Measurements from ENCODE around the gene UPP1.

DNA sequence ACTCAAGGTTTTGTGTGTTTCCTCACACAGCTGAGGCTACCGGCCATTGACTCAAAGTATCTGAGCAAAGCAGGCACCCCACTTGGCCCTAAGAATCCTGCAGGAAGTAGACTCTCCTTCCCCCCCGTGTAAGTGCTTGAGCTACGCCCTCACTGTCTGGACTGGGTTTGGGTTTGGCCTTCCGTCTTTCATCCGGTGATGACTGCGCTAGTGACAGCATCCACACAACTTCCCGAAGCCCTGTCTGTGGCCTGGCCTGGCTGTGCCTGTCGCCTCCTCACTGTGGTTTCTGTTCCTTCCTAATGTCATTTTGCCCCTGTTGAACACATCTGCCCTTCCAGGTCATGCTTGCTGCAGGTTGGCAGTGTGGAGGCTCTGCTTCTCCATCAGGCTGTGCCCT, 39.2 kb upstream of the UPP1 start:
- TF ChIP-seq POLR2A (IDR thresholded peaks at IDR 0.05) (no peak), POLR2AphosphoS5 (IDR thresholded peaks at IDR 0.05; ENCODE audit: insufficient read depth in 1 of 2, low read depth in 1 of 2) (no peak)
- TF ChIP-seq, protein P1, sequence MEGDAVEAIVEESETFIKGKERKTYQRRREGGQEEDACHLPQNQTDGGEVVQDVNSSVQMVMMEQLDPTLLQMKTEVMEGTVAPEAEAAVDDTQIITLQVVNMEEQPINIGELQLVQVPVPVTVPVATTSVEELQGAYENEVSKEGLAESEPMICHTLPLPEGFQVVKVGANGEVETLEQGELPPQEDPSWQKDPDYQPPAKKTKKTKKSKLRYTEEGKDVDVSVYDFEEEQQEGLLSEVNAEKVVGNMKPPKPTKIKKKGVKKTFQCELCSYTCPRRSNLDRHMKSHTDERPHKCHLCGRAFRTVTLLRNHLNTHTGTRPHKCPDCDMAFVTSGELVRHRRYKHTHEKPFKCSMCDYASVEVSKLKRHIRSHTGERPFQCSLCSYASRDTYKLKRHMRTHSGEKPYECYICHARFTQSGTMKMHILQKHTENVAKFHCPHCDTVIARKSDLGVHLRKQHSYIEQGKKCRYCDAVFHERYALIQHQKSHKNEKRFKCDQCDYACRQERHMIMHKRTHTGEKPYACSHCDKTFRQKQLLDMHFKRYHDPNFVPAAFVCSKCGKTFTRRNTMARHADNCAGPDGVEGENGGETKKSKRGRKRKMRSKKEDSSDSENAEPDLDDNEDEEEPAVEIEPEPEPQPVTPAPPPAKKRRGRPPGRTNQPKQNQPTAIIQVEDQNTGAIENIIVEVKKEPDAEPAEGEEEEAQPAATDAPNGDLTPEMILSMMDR (IDR thresholded peaks at IDR 0.05): no peak
